Suprapubic skin (tissue), 4 donors: ENCODE data around the gene PODNL1.

ENCODE experiments used
- CTCF ChIP-seq, 2 donors: fragments of 200-600 bp in 1 of 2; fragments of 450-650 bp in 1 of 2; sonication (generic) in 1 of 2; IDR thresholded peaks; one replicate each; pipeline ENCODE4 v1.5.1; 2016 to 2019; ENCODE audit warnings: antibody characterized with exemption in 2 of 2, mild to moderate bottlenecking in 1 of 2, moderate library complexity in 1 of 2
- EP300 ChIP-seq: sonication (generic); formaldehyde crosslinking; IDR thresholded peaks from one replicate; pipeline ENCODE4 v1.6.1; 2017; ENCODE audit warnings: antibody characterized with exemption
- POLR2A ChIP-seq, 2 donors: fragments of 450-650 bp; IDR thresholded peaks; one replicate each; pipeline ENCODE4 v1.6.1; 2017; ENCODE audit warnings: antibody characterized with exemption in 2 of 2, mild to moderate bottlenecking in 2 of 2, moderate library complexity in 2 of 2
- POLR2AphosphoS5 ChIP-seq, 3 donors: sonication (generic); formaldehyde crosslinking; IDR thresholded peaks; one replicate each; pipeline ENCODE4 v1.6.1; 2017; ENCODE audit warnings: antibody characterized with exemption in 3 of 3

GRCh38 chr19:13929340-13929739, 8.9 kb downstream of the PODNL1 start:
- TF ChIP-seq EP300 (no peak), POLR2AphosphoS5 (IDR thresholded peaks at IDR 0.05) (no peak), CTCF (IDR thresholded peaks at IDR 0.05) (no peak), POLR2A (IDR thresholded peaks at IDR 0.05) (no peak)
